HepG2 (cell line): ENCODE results near the gene SYS1. TPM values are rescaled to one million over a fixed set of nuclear protein-coding genes. Genes with fewer than 3 reads are reported as not detected.

ENCODE experiments used
- FOXK2 ChIP-seq: fragments of 450-650 bp; IDR thresholded peaks from 2 replicates; pipeline ENCODE4 v1.6.1; 2016
- HMG20B ChIP-seq: conservative IDR thresholded peaks from 2 replicates; pipeline ENCODE4 v1.6.1; 2016; ENCODE audit warnings: missing genetic modification reagents, missing compliant biosample characterization
- MAX ChIP-seq: IDR thresholded peaks from 2 replicates; pipeline ENCODE4 v1.6.1; 2012; ENCODE audit warnings: inconsistent platforms
- NFRKB ChIP-seq: fragments of 450-650 bp; IDR thresholded peaks from 2 replicates; pipeline ENCODE4 v1.6.1; 2017
- SIN3B ChIP-seq: fragments of 150-350 bp; IDR thresholded peaks from 2 replicates; pipeline ENCODE4 v1.6.1; 2014; ENCODE audit warnings: low read length
- TBX2 ChIP-seq: sonication (generic); formaldehyde crosslinking; IDR thresholded peaks from 2 replicates; pipeline ENCODE4 v1.5.0; 2020; ENCODE audit warnings: missing genetic modification reagents, mild to moderate bottlenecking, borderline replicate concordance
- THAP9 ChIP-seq: sonication (generic); formaldehyde crosslinking; IDR thresholded peaks from 2 replicates; pipeline ENCODE4; 2020; ENCODE audit warnings: missing genetic modification reagents, mild to moderate bottlenecking, borderline replicate concordance
- ZKSCAN5 ChIP-seq: sonication (generic); formaldehyde crosslinking; IDR thresholded peaks from 2 replicates; pipeline ENCODE4 v1.5.1; 2020; ENCODE audit warnings: mild to moderate bottlenecking, missing genetic modification reagents
- ZNF121 ChIP-seq: sonication (generic); formaldehyde crosslinking; IDR thresholded peaks from 2 replicates; pipeline ENCODE4 v1.5.0; 2020; ENCODE audit warnings: mild to moderate bottlenecking, missing genetic modification reagents
- ZNF234 ChIP-seq: sonication (generic); formaldehyde crosslinking; conservative IDR thresholded peaks from 2 replicates; pipeline ENCODE4 v1.5.1; 2020; ENCODE audit warnings: mild to moderate bottlenecking, missing genetic modification reagents
- ZNF407 ChIP-seq: sonication (generic); formaldehyde crosslinking; IDR thresholded peaks from one replicate; pipeline ENCODE4 v1.5.1; 2020; ENCODE audit warnings: mild to moderate bottlenecking, missing genetic modification reagents; ENCODE audit errors: not compliant biosample characterization
- ZNF44 ChIP-seq: sonication (generic); formaldehyde crosslinking; IDR thresholded peaks from 2 replicates; pipeline ENCODE4 v1.5.1; 2020; ENCODE audit warnings: mild to moderate bottlenecking, missing genetic modification reagents
- ZNF816 ChIP-seq: sonication (generic); formaldehyde crosslinking; IDR thresholded peaks from 2 replicates; pipeline ENCODE4 v1.8.0; 2022; ENCODE audit warnings: missing genetic modification reagents, mild to moderate bottlenecking, borderline replicate concordance
- polyA plus RNA-seq, 8 experiments: library from polyadenylated mRNA; depleted of rRNA in 3 of 8; stranded (reverse) in 7 of 8; unstranded in 1 of 8; fragments of >200 nt; fragmentation: Illumina TruSeq in 4 of 8; extraction: Trizol in 4 of 8; gene quantifications; 2 replicates each; pipeline versions ENCODE4 v1.2.1 to v1.2.3, GENCODE V29; 2011 to 2016; ENCODE audit warnings: low read depth in 4 of 8, missing spikeins in 1 of 8, mixed read lengths in 1 of 8; ENCODE audit not compliant: insufficient read depth in 1 of 8
- total RNA-seq, 5 experiments: library from RNA; depleted of rRNA; stranded (reverse); fragments of >200 nt; fragmentation: Illumina TruSeq; extraction: Trizol; gene quantifications; 2 replicates each; pipeline ENCODE4 v1.2.3, GENCODE V29; 2016; ENCODE audit warnings: low read depth in 1 of 5
- TF ChIP-seq, protein P1 (sequence below): IDR thresholded peaks from 2 replicates; pipeline ENCODE4 v1.6.1; 2012; ENCODE audit warnings: low read depth, low read length, improper control_type of control experiment
- TF ChIP-seq, protein P2 (sequence below): IDR thresholded peaks from 2 replicates; pipeline ENCODE4 v1.6.1; 2016

The SYS1 gene
- total and polyA plus RNA-seq, 2 of the 13 experiments (the other 11 are each of a cell fraction or from before 2014, with no cell fraction given), result 38.3 to 65.6 TPM

DNA sequence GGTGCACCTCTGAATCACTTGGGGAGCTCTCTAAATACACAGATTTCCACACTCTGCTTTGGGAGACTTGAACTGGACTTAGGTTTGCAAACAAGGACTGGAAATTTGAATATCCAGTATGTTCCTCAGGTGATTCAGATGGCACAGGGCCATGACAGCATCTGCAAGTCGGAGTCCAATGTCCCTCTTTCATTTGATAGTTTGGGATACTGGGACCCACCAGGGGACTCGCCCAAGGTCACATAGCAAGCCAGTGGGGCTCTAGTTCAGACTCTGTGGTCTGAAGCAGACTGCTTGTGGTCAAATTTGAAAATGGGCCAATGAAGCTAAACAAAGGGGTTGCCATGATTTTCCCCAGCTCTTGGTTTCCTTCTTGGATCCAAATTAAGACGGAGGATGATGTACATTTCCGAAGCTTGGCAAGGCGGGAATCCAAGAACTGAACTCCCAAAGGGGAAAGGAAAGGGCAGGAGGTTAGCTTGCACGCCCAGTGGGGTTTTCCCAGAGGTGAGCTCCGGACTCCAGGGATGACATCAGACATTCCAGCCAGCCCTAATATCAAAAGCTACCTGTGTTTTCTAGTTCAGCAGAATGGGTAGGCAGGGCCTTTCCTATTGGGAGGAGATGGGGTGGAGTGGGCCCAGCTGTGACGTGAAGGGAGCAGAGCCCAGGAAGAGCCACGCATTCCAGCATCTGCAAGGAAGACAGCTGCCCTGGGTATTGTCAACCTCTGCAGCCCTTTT, 3.4 kb upstream of the SYS1 start (continued):
- TF ChIP-seq ZNF407 (no peak), ZNF44 (CRISPR knock-in tag) (no peak), HMG20B (no peak; the same call in 1 of the 2 replicates), FOXK2 (no peak), NFRKB (no peak), ZKSCAN5 (CRISPR knock-in tag) (no peak), THAP9 (CRISPR knock-in tag) (no peak), TBX2 (CRISPR knock-in tag) (peak; percentile 61; the same call in 1 of the 2 replicates), ZNF816 (CRISPR knock-in tag) (no peak), MAX (peak; percentile 22; the same call in 1 of the 2 replicates), SIN3B (no peak), ZNF234 (CRISPR knock-in tag) (no peak), ZNF121 (CRISPR knock-in tag) (no peak)
- TF ChIP-seq, protein P1, sequence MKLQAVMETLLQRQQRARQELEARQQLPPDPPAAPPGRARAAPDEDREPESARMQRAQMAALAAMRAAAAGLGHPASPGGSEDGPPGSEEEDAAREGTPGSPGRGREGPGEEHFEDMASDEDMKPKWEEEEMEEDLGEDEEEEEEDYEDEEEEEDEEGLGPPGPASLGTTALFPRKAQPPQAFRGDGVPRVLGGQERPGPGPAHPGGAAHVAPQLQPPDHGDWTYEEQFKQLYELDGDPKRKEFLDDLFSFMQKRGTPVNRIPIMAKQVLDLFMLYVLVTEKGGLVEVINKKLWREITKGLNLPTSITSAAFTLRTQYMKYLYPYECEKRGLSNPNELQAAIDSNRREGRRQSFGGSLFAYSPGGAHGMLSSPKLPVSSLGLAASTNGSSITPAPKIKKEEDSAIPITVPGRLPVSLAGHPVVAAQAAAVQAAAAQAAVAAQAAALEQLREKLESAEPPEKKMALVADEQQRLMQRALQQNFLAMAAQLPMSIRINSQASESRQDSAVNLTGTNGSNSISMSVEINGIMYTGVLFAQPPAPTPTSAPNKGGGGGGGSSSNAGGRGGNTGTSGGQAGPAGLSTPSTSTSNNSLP, result peak; percentile 41; the same call in 1 of the 2 replicates
- TF ChIP-seq, protein P2, sequence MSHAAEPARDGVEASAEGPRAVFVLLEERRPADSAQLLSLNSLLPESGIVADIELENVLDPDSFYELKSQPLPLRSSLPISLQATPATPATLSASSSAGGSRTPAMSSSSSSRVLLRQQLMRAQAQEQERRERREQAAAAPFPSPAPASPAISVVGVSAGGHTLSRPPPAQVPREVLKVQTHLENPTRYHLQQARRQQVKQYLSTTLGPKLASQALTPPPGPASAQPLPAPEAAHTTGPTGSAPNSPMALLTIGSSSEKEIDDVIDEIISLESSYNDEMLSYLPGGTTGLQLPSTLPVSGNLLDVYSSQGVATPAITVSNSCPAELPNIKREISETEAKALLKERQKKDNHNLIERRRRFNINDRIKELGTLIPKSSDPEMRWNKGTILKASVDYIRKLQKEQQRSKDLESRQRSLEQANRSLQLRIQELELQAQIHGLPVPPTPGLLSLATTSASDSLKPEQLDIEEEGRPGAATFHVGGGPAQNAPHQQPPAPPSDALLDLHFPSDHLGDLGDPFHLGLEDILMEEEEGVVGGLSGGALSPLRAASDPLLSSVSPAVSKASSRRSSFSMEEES (CRISPR knock-in tag), result no peak
